Measurements from ENCODE around the gene FPR2.
"Not testable (repeated sequence)": the region's sequence is repeated elsewhere in the genome, so short reads cannot be mapped to it uniquely, and the experiment has no call there.

The FPR2 gene

DNA sequence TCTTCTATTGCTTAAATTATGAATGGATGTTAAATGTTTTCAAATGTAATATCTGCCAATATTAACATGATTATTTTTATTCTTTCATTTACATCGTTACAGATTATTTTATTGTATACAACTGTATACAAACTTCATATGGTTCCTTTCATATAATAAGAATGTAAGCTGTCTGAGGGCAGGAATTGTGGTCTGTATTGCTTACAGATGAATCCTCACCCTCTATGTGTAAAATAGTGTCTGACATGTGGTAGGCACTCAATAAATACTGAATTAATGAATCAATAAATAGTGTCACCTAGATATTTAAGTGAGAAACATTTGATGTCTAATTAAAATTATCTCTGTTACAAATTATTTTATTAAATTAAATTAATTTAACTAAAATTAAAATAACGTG lies 41.8 kb downstream of the FPR2 start:
- in situ Hi-C loops (cut with HindIII; ENCODE audit: low sequenced_read_pairs): no loop called here

DNA sequence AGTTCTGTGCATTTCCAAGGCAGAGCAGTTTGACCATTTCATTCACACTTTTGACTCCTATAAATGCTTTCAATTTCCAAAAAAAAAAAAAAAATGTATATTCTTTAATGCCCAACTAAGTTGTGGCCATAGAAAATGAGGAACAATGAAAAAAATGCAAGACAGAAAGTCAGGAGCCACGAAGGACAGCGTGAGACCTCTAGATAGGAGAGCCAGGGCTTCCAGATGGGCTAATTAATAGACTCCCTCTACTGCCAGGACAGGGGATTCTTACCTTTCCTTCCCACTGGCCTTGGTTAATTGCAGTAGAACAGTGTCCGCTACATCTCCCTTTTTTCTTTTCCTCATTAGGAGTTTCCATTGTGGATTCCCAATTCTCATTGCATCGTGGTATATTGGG lies 42.5 kb downstream of the FPR2 start:
- no peak for DNase-seq (ENCODE audit: low read depth, low spot score)
- no peak overlapping the region for H3K4me3 ChIP-seq (ENCODE audit: low read depth, low read length)
- in situ Hi-C loops (cut with HindIII; ENCODE audit: low sequenced_read_pairs): no loop called here
- TF ChIP-seq, protein P1, sequence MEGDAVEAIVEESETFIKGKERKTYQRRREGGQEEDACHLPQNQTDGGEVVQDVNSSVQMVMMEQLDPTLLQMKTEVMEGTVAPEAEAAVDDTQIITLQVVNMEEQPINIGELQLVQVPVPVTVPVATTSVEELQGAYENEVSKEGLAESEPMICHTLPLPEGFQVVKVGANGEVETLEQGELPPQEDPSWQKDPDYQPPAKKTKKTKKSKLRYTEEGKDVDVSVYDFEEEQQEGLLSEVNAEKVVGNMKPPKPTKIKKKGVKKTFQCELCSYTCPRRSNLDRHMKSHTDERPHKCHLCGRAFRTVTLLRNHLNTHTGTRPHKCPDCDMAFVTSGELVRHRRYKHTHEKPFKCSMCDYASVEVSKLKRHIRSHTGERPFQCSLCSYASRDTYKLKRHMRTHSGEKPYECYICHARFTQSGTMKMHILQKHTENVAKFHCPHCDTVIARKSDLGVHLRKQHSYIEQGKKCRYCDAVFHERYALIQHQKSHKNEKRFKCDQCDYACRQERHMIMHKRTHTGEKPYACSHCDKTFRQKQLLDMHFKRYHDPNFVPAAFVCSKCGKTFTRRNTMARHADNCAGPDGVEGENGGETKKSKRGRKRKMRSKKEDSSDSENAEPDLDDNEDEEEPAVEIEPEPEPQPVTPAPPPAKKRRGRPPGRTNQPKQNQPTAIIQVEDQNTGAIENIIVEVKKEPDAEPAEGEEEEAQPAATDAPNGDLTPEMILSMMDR (IDR thresholded peaks at IDR 0.05; ENCODE audit: low read depth, low read length): no peak

More for the DNA sequence above, 41.8 kb downstream of the FPR2 start:
- no peak overlapping the region for H3K4me3 ChIP-seq (ENCODE audit: low read depth, low read length)
- TF ChIP-seq, protein P1 (IDR thresholded peaks at IDR 0.05; ENCODE audit: low read depth, low read length): no peak
- DNase-seq (ENCODE audit: low read depth, low spot score): no peak

DNA sequence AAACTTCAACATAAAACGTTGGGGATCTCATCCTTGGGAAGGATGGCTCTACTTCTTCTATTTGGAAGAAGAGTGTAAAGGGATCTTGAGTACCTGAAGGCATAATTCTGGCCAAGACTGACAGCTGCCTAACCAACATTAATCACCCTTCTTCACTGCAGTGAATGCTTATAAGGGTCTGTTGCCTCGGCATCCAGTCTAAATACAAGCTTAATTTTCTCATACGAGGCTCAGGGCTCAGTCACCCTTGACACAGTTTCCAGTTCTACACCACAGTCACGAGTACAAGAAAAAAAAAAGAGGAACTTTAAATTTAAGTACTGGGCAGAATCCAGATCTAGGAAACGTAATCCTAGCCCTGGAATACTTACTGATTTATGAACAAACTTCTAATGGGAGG lies 43.0 kb downstream of the FPR2 start:
- no peak for DNase-seq (ENCODE audit: low read depth, low spot score)
- TF ChIP-seq, protein P1 (IDR thresholded peaks at IDR 0.05; ENCODE audit: low read depth, low read length): no peak
- no peak overlapping the region for H3K4me3 ChIP-seq (ENCODE audit: low read depth, low read length)
- in situ Hi-C loops (cut with HindIII; ENCODE audit: low sequenced_read_pairs): no loop called here

DNA sequence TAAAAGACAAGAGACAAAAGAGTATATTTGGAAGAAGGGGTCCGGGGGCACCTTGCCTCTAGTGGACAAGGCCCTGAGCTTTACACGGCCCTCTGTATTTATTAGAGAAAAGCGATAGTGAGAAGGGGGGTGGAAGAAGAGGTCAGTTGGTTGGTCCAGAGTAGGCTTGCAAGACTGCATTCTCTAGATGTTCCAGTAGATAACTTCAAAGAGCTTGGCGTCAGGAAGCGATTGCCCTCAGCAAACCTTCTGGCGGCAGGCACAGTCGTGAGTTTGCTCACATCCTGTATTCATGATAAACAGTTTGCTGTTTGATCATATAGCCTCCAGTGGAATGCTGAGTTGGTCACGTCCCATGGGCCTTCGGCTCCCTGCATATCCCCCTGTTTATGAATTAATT lies 43.8 kb downstream of the FPR2 start:
- H3K4me3 ChIP-seq (ENCODE audit: low read depth, low read length); DNase-seq (ENCODE audit: low read depth, low spot score); in situ Hi-C loops (cut with HindIII; ENCODE audit: low sequenced_read_pairs): not testable (repeated sequence)

DNA sequence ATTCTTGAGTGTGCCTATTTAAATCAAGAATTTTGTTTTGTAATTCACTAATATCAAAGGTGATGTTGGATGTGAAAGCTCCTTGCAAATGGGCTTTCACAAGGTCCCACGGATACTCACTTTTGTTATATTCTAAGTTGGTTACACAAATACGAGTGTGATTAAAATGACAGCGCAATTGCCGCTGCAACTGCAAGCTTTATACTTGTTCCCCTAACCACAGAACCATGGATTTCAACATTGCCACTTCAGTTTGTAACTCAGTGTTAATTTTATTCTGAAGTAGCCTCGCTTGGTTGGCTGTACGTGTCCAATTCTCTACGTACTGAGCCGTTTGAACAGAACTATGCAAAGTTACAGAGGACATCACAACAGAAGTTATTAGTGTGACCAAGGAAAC lies 44.4 kb downstream of the FPR2 start:
- in situ Hi-C loops (cut with HindIII; ENCODE audit: low sequenced_read_pairs); DNase-seq (ENCODE audit: low read depth, low spot score); H3K4me3 ChIP-seq (ENCODE audit: low read depth, low read length): not testable (repeated sequence)

DNA sequence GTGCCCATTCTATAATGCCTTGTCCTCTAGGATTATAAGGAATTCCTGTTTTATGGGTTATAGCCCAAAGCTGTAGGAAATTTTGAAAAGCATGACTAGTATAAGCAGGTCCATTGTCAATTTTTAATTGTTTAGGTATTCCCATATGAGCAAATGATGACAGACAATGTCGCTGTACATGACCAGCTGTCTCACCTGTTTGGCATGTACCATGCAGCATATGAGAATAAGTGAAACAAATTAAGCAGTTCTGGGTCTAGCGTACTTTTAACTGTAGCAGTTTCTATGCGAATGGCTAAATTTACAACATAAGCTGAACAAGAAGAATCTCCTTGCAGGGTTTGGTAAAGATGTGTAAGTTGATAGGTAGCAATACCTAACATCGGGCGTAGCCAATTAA lies 45.6 kb downstream of the FPR2 start:
- H3K4me3 ChIP-seq (ENCODE audit: low read depth, low read length); in situ Hi-C loops (cut with HindIII; ENCODE audit: low sequenced_read_pairs); DNase-seq (ENCODE audit: low read depth, low spot score): not testable (repeated sequence)

DNA sequence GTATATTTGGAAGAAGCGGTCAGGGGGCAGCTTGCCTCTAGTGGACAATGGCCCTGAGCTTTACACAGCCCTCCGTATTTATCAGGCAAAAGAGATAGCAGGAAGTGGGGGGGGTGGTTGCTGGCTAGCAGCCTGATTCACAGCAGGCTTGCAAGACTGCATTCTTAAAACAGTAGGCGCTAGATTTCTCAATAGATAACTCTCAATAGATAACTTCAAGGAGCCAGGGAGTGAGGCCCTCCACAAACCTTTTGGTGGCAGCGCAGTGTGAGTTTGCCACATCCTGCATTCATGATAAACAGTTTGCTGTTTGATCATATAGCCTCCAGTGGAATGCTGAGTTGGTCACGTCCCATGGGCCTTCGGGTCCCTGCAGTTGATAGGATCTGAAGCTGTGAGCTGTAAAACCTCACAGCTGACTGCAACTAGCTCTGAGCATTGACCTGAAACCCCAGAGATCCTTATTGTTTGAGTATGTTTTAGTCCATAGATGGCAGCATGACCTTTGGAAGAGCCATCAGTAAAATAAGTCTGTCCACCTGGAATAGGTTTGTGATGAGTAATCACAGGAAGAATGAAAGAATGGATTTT lies 46.2 kb downstream of the FPR2 start:
- DNase-seq (ENCODE audit: low read depth, low spot score): peak; percentile 16
- TF ChIP-seq, protein P1 (IDR thresholded peaks at IDR 0.05; ENCODE audit: low read depth, low read length): no peak
- H3K4me3 ChIP-seq (ENCODE audit: low read depth, low read length): no peak overlapping the region
- in situ Hi-C loops (cut with HindIII; ENCODE audit: low sequenced_read_pairs): no loop called here

DNA sequence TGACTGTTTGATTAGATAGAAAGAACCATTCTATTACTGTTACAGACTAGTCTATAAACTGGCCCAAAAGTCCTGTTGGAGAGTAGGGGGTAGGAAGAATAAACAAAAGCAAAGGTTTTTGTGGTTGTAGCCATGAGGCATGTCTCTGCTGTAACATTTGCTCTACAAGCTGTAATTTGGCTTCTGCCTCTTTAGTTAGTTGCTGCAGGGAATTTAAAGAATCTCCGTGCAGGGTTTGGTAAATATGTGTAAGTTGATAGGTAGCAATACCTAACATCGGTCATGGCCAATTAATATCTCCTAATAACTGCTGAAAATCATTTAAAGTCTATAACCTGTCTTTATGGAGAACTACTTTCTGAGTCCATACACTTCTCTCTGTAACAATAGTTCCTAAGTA lies 46.9 kb downstream of the FPR2 start:
- DNase-seq (ENCODE audit: low read depth, low spot score): no peak
- no peak overlapping the region for H3K4me3 ChIP-seq (ENCODE audit: low read depth, low read length)
- in situ Hi-C loops (cut with HindIII; ENCODE audit: low sequenced_read_pairs): no loop called here
- TF ChIP-seq, protein P1 (IDR thresholded peaks at IDR 0.05; ENCODE audit: low read depth, low read length): no peak

Data from astrocyte of the spinal cord (primary cell).